ENCODE data around the gene PEX26. TPM values are rescaled to one million over a fixed set of nuclear protein-coding genes. Genes with fewer than 3 reads are reported as not detected.
A peak's percentile ranks its signal among the peaks of the same experiment; 100 is the strongest.
"Not testable (repeated sequence)": the region's sequence is repeated elsewhere in the genome, so short reads cannot be mapped to it uniquely, and the experiment has no call there.

Gene PEX26
- total and polyA plus RNA-seq, 2 experiments from 2014 or later: 5.4 to 45.5 TPM

GRCh38 chr22:18045794-18046193, 32.0 kb upstream of the PEX26 start:
- no peak for DNase-seq (ENCODE audit: low read depth in 1 of 2, low spot score in 1 of 2)
- no peak for TF ChIP-seq CTCF (IDR thresholded peaks at IDR 0.05; ENCODE audit: low read depth, low read length)
- no peaks in the 10 kb centered on the region for H3K36me3 ChIP-seq
- no peaks in the 10 kb centered on the region for H3K9me3 ChIP-seq (ENCODE audit: low read depth)
- no peaks in the 10 kb centered on the region for H3K4me1 ChIP-seq (ENCODE audit: low read depth)
- no peaks in the 10 kb centered on the region for H3K27me3 ChIP-seq
- H3K4me3 ChIP-seq: no peak overlapping the region
- H3K27ac ChIP-seq: no peak overlapping the region

DNA sequence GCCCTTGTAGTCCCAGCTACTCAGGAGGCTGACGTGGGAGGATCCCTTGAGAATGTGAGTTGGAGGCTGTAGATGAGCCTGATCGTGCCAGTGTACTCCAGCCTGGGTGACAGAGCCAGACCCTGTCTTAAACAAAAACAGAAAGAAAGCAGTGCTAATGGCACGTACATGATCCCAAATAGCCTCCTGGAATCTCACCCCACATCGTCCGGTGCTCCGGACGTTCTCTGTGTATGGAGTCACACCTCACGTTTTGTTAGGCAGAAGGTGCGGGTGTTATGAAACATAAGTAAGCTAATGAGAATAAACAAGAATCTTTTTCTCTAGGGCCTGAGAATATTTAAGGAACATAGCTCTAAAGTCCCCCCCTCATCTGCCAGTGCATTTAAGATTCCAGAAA, 29.7 kb upstream of the PEX26 start:
- no peak for TF ChIP-seq CTCF (IDR thresholded peaks at IDR 0.05; ENCODE audit: low read depth, low read length)
- H3K4me3 ChIP-seq: no peak overlapping the region
- no peaks in the 10 kb centered on the region for H3K36me3 ChIP-seq
- H3K9me3 ChIP-seq (ENCODE audit: low read depth): no peaks in the 10 kb centered on the region
- no peaks in the 10 kb centered on the region for H3K4me1 ChIP-seq (ENCODE audit: low read depth)
- no peaks in the 10 kb centered on the region for H3K27me3 ChIP-seq
- H3K27ac ChIP-seq: no peak overlapping the region
- DNase-seq (ENCODE audit: low read depth in 1 of 2, low spot score in 1 of 2): no peak

- DNase-seq (ENCODE audit: low read depth in 1 of 2, low spot score in 1 of 2): peak in 1 of 2 donors; percentile 50
- no peak for TF ChIP-seq CTCF (IDR thresholded peaks at IDR 0.05; ENCODE audit: low read depth, low read length)
Observed at GRCh38 chr22:18048441-18048898, 29.3 kb upstream of the PEX26 start.

DNA sequence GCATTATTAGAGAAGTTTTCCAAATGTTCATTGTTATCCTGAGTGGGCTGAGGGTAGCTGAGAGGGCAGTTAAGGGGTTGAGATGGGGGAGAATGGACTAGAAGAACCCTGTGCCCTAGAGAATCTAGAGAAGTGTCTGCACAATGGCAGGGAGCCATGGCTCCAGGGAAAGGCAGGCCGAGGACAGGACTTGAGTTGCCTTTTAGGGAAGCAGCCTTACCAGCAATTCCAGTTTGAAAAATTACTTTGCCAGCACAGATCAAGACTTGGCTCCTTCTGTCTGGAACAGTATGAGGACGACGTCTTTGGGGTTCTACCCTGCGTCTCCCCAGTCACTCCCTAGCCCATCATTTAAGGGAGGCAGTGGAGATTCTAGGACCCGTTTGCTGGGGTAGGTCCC, 27.7 kb upstream of the PEX26 start:
- no peak for TF ChIP-seq CTCF (IDR thresholded peaks at IDR 0.05; ENCODE audit: low read depth, low read length)
- H3K36me3 ChIP-seq: no peaks in the 10 kb centered on the region
- H3K9me3 ChIP-seq (ENCODE audit: low read depth): no peaks in the 10 kb centered on the region
- H3K27ac ChIP-seq: no peak overlapping the region
- no peak overlapping the region for H3K4me3 ChIP-seq
- H3K27me3 ChIP-seq: no peaks in the 10 kb centered on the region
- DNase-seq (ENCODE audit: low read depth in 1 of 2, low spot score in 1 of 2): no peak
- no peaks in the 10 kb centered on the region for H3K4me1 ChIP-seq (ENCODE audit: low read depth)

More at GRCh38 chr22:18048441-18048898, 29.3 kb upstream of the PEX26 start:
- Histone ChIP-seq H3K9me3 (ENCODE audit: low read depth) (no peaks in the 10 kb centered on the region), H3K36me3 (no peaks in the 10 kb centered on the region), H3K4me1 (ENCODE audit: low read depth) (no peaks in the 10 kb centered on the region), H3K27ac (no peak overlapping the region), H3K27me3 (no peaks in the 10 kb centered on the region), H3K4me3 (no peak overlapping the region)

- not testable (repeated sequence) for H3K4me1 ChIP-seq (ENCODE audit: low read depth); H3K27ac ChIP-seq; H3K9me3 ChIP-seq (ENCODE audit: low read depth); H3K4me3 ChIP-seq; DNase-seq (ENCODE audit: low read depth in 1 of 2, low spot score in 1 of 2); H3K27me3 ChIP-seq; H3K36me3 ChIP-seq
Observed at GRCh38 chr22:18051113-18051512, 26.7 kb upstream of the PEX26 start.

DNA sequence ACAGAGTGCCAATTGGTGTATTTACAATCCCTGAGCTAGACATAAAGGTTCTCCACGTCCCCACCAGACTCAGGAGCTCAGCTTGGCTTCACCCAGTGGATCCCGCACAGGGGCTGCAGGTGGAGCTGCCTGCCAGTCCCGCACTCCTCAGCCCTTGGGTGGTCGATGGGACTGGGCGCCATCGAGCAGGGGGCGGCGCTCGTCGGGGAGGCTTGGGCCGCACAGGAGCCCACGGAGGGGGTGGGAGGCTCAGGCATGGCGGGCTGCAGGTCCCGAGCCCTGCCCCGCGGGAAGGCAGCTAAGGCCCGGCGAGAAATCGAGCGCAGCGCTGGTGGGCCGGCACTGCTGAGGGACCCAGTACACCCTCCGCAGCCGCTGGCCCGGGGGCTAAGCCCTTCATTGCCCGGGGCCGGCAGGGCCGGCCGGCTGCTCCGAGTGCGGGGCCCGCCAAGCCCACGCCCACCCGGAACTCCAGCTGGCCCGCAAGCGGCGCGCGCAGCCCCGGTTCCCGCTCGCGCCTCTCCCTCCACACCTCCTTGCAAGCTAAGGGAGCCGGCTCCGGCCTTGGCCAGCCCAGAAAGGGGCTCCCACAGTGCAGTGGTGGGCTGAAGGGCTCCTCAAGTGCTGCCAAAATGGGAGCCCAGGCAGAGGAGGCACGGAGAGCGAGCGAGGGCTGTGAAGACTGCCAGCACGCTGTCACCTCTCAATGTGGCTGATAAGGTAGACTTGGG, 24.4 kb upstream of the PEX26 start:
- not testable (repeated sequence) for H3K27ac ChIP-seq; DNase-seq (ENCODE audit: low read depth in 1 of 2, low spot score in 1 of 2); H3K36me3 ChIP-seq; H3K27me3 ChIP-seq; H3K9me3 ChIP-seq (ENCODE audit: low read depth); H3K4me1 ChIP-seq (ENCODE audit: low read depth); H3K4me3 ChIP-seq

Measured in cardiac muscle cell (in vitro differentiated cells and primary cell).